Ureter (tissue), 1 donor: ENCODE data around the gene UNC5C. TPM values are rescaled to one million over a fixed set of nuclear protein-coding genes. Genes with fewer than 3 reads are reported as not detected.

Experiments used
- DNase-seq: peaks from one replicate; pipeline ENCODE4 v3.0.0-alpha.2; 2020; ENCODE audit warnings: low spot score
- total RNA-seq: library from RNA; stranded (reverse); gene quantifications from one replicate; pipeline ENCODE4 v1.2.4, GENCODE V29; 2023
- donor health status: DM: yes; HTN: yes; CAD: no.

UNC5C gene
- total RNA-seq, 1 donor from 2014 or later, result 6.2 TPM

- DNase-seq, result no peak
These were observed 146.5 kb downstream of the UNC5C start for GRCh38 chr4:95402299-95402698.

DNA sequence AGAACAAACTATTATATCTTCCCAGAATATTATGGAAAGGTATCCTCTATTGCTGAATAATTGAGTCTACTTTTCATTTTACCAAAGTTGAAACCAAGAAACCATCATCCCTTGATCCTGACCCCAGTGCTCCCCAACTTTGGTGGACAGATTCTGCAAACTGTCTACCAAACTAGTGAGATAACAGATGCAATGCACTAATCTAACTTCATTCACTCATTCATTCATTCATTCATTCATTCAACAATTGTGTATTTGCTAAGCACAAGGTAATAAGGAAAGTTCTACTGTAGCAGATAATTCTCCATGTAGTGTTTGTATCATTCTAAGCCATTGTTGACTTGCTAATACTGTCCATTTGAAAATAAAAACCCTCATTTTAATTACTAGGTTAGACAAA is 150.6 kb downstream of the UNC5C start:
- no peak for DNase-seq

DNA sequence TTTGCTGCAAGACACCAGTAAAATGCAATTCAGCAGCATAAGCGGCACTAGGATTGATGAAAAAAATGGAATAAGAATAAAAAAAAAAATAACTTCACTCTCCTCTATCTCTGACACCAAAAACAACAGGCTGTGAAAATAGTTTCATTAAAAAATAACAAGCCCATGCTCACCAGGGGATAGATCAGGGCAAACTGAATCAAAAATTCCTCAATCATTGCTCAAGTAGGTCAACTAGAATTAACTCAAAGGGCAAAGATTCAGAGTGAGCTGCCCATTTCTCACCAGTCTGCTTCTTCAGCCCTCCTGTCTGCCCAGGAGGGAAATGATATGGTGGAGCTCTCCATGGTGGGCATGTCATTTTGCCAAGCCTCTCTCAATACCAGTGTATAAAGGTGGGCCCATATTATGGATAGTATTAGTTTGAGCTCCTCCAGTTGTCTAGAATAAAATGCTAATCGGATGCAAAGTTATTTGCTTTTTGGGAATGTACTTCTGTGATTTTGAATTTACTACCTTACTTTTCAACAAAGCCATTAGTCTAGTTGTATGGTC is 153.9 kb downstream of the UNC5C start:
- no peak for DNase-seq

GRCh38 chr4:95393821-95394220 is 155.0 kb downstream of the UNC5C start:
- DNase-seq, result no peak

DNA sequence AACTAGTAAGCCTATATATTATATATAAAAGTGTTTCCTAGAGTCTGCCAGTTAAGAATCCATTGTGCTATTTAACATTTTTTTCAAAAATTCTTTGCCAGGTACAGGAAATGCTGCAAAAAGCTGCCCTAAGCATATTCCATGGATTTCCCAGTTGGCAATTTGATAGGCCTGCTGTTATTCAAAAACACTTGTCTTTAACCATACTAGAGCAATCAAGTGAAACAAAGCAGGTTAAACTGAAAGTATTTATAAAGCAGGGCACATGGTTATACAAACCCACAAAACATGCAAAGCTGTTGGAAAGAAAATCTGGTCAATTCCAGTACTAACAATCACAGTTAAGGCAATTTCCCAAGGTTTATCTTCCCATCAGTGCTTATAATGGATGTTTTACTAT is 159.9 kb downstream of the UNC5C start:
- no peak for DNase-seq

- no peak for DNase-seq
These were observed 161.1 kb downstream of the UNC5C start for GRCh38 chr4:95387719-95388118.

DNA sequence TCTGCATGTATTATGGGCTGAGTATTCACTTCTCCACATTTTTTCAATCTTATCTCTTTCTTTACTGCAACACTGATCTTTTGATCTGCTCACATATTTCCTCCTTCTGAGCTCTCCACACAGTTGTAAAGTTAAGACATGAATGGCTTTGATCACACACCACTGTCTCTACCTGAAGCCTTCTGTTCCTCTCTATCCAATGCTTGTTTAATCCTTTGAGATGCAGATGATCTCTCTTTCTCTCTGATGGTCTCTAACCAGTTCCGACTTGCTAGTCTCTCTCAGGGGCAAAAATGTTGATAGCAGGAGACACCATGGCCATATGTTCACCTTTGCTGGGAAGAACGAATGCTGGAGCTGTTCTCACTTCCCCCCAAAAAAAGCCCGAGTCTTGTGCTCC is 162.4 kb downstream of the UNC5C start:
- DNase-seq, result no peak

- no peak for DNase-seq
These were observed 166.8 kb downstream of the UNC5C start for GRCh38 chr4:95381843-95382580.

GRCh38 chr4:95379633-95380032 is 169.1 kb downstream of the UNC5C start:
- DNase-seq, result no peak

- DNase-seq, result no peak
These were observed 171.3 kb downstream of the UNC5C start for GRCh38 chr4:95377366-95377900.

DNA sequence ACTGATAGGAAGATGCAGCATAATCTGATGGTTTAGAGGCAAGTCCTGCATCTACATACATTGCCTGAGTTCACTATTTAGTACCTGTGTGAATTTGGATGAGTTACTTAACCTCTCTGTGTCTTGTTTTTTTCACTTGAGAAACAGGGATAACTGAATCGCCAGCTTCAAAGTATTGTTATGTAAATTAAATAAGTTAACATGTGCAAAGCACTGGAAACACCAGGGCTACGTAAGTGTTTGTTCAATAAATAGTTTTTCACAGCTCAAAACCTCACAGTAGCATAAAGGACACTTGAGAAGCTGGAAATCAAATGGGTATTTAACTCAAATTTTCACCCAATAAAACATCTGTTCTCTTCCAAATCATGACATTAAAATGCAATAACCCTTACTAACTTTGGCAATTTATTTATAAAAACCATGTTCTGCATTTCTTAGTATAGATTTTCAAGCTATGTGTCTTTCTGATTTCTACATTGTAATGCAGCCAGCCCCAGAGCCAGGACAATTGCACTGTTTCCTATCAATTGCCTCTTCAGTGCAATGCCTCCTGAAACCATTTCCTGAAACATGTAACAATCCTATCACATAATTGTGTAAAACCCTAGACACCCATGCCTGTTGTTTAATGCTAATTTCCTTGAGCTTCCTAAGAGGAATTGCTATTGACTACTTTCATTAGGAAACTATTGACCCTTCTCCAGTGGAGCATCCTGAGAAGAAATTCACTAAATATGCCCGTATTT is 177.1 kb downstream of the UNC5C start:
- DNase-seq, result no peak

DNA sequence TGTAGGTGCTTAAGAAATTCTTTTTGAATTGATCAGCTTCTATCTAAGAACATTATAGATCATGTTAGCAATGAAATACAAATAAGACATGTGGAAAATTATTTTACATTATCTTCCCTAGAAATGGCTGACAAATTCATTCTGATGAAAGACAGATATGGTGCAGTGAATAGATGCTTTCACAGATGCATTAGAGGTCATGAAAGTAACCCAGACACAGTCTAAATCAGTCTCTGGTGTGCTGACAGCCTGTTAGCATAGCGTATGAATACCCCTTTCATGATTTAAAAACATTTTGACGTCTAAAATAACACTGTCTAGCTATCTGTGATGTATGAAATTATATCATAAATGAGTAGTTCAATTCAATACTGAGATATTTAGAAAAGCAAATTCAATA is 180.9 kb downstream of the UNC5C start:
- no peak for DNase-seq

- DNase-seq, result no peak
These were observed 184.8 kb downstream of the UNC5C start for GRCh38 chr4:95363966-95364365.

- DNase-seq, result no peak
These were observed 185.2 kb downstream of the UNC5C start for GRCh38 chr4:95363559-95363925.

- DNase-seq, result no peak
These were observed 185.7 kb downstream of the UNC5C start for GRCh38 chr4:95362906-95363558.

DNA sequence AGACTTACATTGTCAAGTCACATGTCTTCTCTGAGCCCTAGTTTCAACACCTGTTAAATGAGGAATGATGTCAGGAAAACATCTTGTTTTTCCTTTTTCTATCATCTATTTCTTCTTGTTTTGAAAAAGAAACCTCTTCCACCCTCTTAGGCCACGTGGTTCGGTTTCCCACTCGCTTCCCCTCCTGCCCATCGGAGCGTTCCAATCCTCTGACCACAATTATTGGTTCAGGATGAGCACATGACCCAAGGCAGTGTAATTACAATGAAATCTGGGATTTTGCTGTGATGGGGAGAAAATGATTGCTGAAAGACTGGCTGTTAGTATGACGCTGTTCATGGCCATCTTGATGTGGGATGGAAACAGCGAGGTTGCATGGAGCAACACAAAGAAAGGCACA is 186.7 kb downstream of the UNC5C start:
- DNase-seq, result no peak

GRCh38 chr4:95361696-95361965 is 187.1 kb downstream of the UNC5C start:
- DNase-seq, result no peak

- no peak for DNase-seq
These were observed 187.7 kb downstream of the UNC5C start for GRCh38 chr4:95360906-95361695.

GRCh38 chr4:95360256-95360903 is 188.4 kb downstream of the UNC5C start:
- no peak for DNase-seq

GRCh38 chr4:95358421-95358820 is 190.4 kb downstream of the UNC5C start:
- DNase-seq, result no peak

GRCh38 chr4:95355021-95355420 is 193.8 kb downstream of the UNC5C start:
- no peak for DNase-seq
